Measurements from ENCODE around the gene CENPC.

CENPC gene

DNA sequence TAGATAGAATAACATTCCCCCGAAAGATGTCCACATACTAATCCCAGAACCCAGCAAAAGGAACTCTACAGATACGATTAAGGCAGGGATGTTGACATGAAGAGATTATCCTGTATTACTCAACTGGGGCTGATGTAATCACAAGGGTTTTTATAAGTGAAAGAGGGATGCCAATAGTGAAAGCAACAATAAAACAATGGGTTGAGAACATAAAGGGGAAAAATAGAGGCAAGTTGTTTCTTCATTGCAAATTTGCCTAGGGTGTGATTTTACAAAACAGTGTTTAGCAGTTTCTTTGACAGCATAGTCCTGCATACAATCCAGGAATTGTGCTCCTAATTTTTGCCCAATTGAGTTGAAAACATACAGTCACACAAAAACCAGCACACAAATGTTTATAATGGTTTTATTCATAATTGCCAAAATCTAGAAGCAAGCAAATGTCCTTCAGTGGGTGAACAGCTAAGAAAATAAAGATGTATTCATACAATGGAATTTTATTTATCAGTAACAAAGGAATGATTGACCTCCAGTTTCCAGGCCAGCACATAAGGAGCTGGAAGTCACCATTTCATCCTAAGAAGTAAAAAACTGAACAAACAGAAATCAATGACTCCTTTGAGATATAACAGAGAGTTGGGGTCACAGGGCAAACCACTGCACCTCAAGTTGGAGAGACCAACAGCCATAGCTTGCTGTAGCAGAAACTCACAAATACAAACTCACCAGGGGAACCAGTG, 107.2 kb downstream of the CENPC start:
- H3K36me3 ChIP-seq (ENCODE audit: control insufficient read depth in 1 of 2, insufficient read depth in 2 of 2, low read length in 2 of 2): no peaks in the 10 kb centered on the region
- H3K4me3 ChIP-seq (ENCODE audit: low read depth in 1 of 2, low read length in 2 of 2): no peak overlapping the region
- H3K27ac ChIP-seq (ENCODE audit: low read depth, low read length): no peak overlapping the region
- H3K9me3 ChIP-seq (ENCODE audit: control insufficient read depth in 1 of 2, low read length in 2 of 2): no peaks in the 10 kb centered on the region
- no peaks in the 10 kb centered on the region for H3K4me1 ChIP-seq (ENCODE audit: control insufficient read depth in 1 of 2, insufficient read depth in 2 of 2, low read length in 2 of 2)
- H3K9ac ChIP-seq (ENCODE audit: low read depth in 1 of 2, low read length in 2 of 2): no peak overlapping the region
- H3K27me3 ChIP-seq (ENCODE audit: control insufficient read depth in 1 of 2, insufficient read depth in 2 of 2, low read length in 2 of 2): no peaks in the 10 kb centered on the region

DNA sequence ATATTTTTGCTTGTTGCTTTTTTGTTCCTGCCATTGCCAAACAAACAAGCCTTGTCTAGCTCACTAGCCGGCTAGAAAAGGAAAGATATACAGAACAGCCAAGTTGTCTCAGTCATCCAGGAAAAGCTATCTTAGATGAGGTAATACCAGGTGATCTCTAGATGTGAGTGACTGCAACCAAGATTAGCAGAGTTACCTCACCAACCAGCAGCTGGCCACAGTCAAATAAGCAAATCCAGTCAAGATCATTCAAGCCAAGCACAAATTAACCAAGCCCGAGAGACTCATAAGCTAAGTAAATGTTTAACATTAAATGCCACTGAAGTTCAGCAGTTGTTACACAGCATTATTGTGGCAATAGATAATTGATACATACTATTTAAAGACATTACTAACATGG, 108.6 kb downstream of the CENPC start:
- no peaks in the 10 kb centered on the region for H3K4me1 ChIP-seq (ENCODE audit: control insufficient read depth in 1 of 2, insufficient read depth in 2 of 2, low read length in 2 of 2)

DNA sequence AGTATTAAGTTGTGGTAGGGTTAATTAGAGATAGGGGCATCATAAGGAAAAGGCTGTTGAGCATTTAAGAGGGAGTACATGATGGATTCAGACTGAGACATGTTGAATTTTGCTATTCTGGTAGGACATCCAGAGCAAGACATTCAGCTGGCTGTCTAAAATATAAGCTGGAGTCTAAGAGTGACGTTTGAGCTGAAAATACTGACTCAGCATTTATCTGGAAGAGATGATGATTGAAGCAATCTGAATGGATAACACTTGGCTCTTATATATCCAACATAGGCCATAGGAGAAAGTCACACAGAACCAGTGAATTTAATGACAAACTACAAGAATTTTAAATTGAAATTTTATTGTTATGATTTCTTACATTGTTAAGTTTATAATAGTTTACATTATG, 114.3 kb downstream of the CENPC start:
- H3K4me1 ChIP-seq (ENCODE audit: control insufficient read depth in 1 of 2, insufficient read depth in 2 of 2, low read length in 2 of 2): no peaks in the 10 kb centered on the region
- H3K9ac ChIP-seq (ENCODE audit: low read depth in 1 of 2, low read length in 2 of 2): no peak overlapping the region
- H3K27ac ChIP-seq (ENCODE audit: low read depth, low read length): no peak overlapping the region
- H3K27me3 ChIP-seq (ENCODE audit: control insufficient read depth in 1 of 2, insufficient read depth in 2 of 2, low read length in 2 of 2): no peaks in the 10 kb centered on the region
- H3K36me3 ChIP-seq (ENCODE audit: control insufficient read depth in 1 of 2, insufficient read depth in 2 of 2, low read length in 2 of 2): no peaks in the 10 kb centered on the region
- no peak overlapping the region for H3K4me3 ChIP-seq (ENCODE audit: low read depth in 1 of 2, low read length in 2 of 2)
- H3K9me3 ChIP-seq (ENCODE audit: control insufficient read depth in 1 of 2, low read length in 2 of 2): no peaks in the 10 kb centered on the region

More for the DNA sequence above, 108.6 kb downstream of the CENPC start:
- Histone ChIP-seq H3K9ac (ENCODE audit: low read depth in 1 of 2, low read length in 2 of 2) (no peak overlapping the region), H3K4me3 (ENCODE audit: low read depth in 1 of 2, low read length in 2 of 2) (no peak overlapping the region), H3K9me3 (ENCODE audit: control insufficient read depth in 1 of 2, low read length in 2 of 2) (no peaks in the 10 kb centered on the region), H3K36me3 (ENCODE audit: control insufficient read depth in 1 of 2, insufficient read depth in 2 of 2, low read length in 2 of 2) (no peaks in the 10 kb centered on the region), H3K27ac (ENCODE audit: low read depth, low read length) (no peak overlapping the region), H3K27me3 (ENCODE audit: control insufficient read depth in 1 of 2, insufficient read depth in 2 of 2, low read length in 2 of 2) (no peaks in the 10 kb centered on the region)

DNA sequence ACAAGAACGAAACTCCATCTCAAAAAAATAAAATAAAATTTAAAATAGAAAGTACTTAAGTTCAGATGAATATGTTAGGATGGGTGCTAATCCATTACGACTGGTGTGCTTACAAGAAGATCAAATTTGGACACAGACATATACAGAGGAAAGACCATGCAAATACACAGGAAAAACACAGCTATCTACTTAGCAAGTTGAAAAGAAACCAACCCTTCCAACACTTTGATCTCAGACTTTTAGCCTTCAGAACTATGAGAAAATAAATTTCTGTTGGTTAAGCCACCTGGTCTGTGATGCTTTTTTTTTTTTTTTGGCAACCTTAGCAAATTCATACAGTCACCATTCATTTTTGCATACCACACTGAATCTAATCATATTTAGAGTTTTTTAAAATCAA, 116.5 kb downstream of the CENPC start:
- Histone ChIP-seq H3K36me3 (ENCODE audit: control insufficient read depth in 1 of 2, insufficient read depth in 2 of 2, low read length in 2 of 2) (no peaks in the 10 kb centered on the region), H3K27ac (ENCODE audit: low read depth, low read length) (no peak overlapping the region), H3K9ac (ENCODE audit: low read depth in 1 of 2, low read length in 2 of 2) (no peak overlapping the region), H3K9me3 (ENCODE audit: control insufficient read depth in 1 of 2, low read length in 2 of 2) (no peaks in the 10 kb centered on the region), H3K4me3 (ENCODE audit: low read depth in 1 of 2, low read length in 2 of 2) (no peak overlapping the region), H3K4me1 (ENCODE audit: control insufficient read depth in 1 of 2, insufficient read depth in 2 of 2, low read length in 2 of 2) (no peaks in the 10 kb centered on the region), H3K27me3 (ENCODE audit: control insufficient read depth in 1 of 2, insufficient read depth in 2 of 2, low read length in 2 of 2) (no peaks in the 10 kb centered on the region)
